SW 1271 (cell line): ENCODE data around the gene PDE2A.
A peak's percentile ranks its signal among the peaks of the same experiment; 100 is the strongest.

Experiments
- DNase-seq, 2 experiments: peaks; one replicate each; lab custom pipeline; 2025; lab: John Stamatoyannopoulos, UW

The PDE2A gene

GRCh38 chr11:72635933-72636332, 38.3 kb downstream of the PDE2A start:
- DNase-seq = no peak

GRCh38 chr11:72635309-72635915, 38.8 kb downstream of the PDE2A start:
- DNase-seq = no peak

- no peak for DNase-seq
These were observed 39.6 kb downstream of the PDE2A start for GRCh38 chr11:72634472-72635095.

- DNase-seq = no peak
These were observed 40.2 kb downstream of the PDE2A start for GRCh38 chr11:72634016-72634415.

GRCh38 chr11:72633068-72633467, 41.2 kb downstream of the PDE2A start:
- no peak for DNase-seq

GRCh38 chr11:72631806-72632731, 42.2 kb downstream of the PDE2A start:
- DNase-seq = peak in 1 of 2 experiments; percentile 53

- no peak for DNase-seq
These were observed 43.9 kb downstream of the PDE2A start for GRCh38 chr11:72630104-72630852.

- DNase-seq = no peak
These were observed 45.0 kb downstream of the PDE2A start for GRCh38 chr11:72629266-72629665.

- DNase-seq = no peak
These were observed 46.5 kb downstream of the PDE2A start for GRCh38 chr11:72627594-72628281.

GRCh38 chr11:72626414-72626936, 47.7 kb downstream of the PDE2A start:
- DNase-seq = no peak

GRCh38 chr11:72625691-72626413, 48.4 kb downstream of the PDE2A start:
- no peak for DNase-seq

- DNase-seq = no peak
These were observed 49.6 kb downstream of the PDE2A start for GRCh38 chr11:72624496-72625201.

GRCh38 chr11:72623052-72623451, 51.2 kb downstream of the PDE2A start:
- DNase-seq = no peak

- DNase-seq = peak in 1 of 2 experiments; percentile 13
These were observed 53.1 kb downstream of the PDE2A start for GRCh38 chr11:72621008-72621610.

- DNase-seq = no peak
These were observed 55.4 kb downstream of the PDE2A start for GRCh38 chr11:72618803-72619202.

GRCh38 chr11:72617080-72617762, 57.0 kb downstream of the PDE2A start:
- no peak for DNase-seq

- DNase-seq = no peak
These were observed 57.6 kb downstream of the PDE2A start for GRCh38 chr11:72616655-72617054.

- no peak for DNase-seq
These were observed 58.9 kb downstream of the PDE2A start for GRCh38 chr11:72615329-72615728.

GRCh38 chr11:72614381-72614780, 59.8 kb downstream of the PDE2A start:
- DNase-seq = no peak
